Gastroesophageal sphincter (tissue), 3 donors: Measurements from ENCODE around the gene PARP16.

ENCODE experiments used
- CTCF ChIP-seq, 4 experiments: fragments of 200-600 bp in 2 of 4; fragments of 450-650 bp in 2 of 4; sonication (generic) in 1 of 4; IDR thresholded peaks; one replicate each; pipeline ENCODE4 v1.5.1; 2017 to 2019; ENCODE audit warnings: antibody characterized with exemption in 4 of 4, mild to moderate bottlenecking in 2 of 4, moderate library complexity in 2 of 4
- EP300 ChIP-seq: sonication (generic); formaldehyde crosslinking; IDR thresholded peaks from one replicate; pipeline ENCODE4 v1.6.1; 2017; ENCODE audit warnings: antibody characterized with exemption, mild to moderate bottlenecking
- POLR2A ChIP-seq, 2 donors: fragments of 450-650 bp; IDR thresholded peaks; one replicate each; pipeline ENCODE4 v1.6.1; 2017; ENCODE audit warnings: antibody characterized with exemption in 2 of 2, mild to moderate bottlenecking in 2 of 2, moderate library complexity in 1 of 2
- POLR2AphosphoS5 ChIP-seq: sonication (generic); formaldehyde crosslinking; IDR thresholded peaks from one replicate; pipeline ENCODE4 v1.6.1; 2017; ENCODE audit warnings: antibody characterized with exemption

- TF ChIP-seq CTCF (IDR thresholded peaks at IDR 0.05) = peak in 3 of 4 experiments; percentile 56 to 87 (median 56)
- peak; percentile 85 to 93 for TF ChIP-seq POLR2A (IDR thresholded peaks at IDR 0.05)
- TF ChIP-seq EP300 = no peak
- peak; percentile 80 for TF ChIP-seq POLR2AphosphoS5
Measured at GRCh38 chr15:65286704-65287519, at the start of gene PARP16.
